ENCODE measurements around the gene DMD.
"Not testable (repeated sequence)": the region's sequence is repeated elsewhere in the genome, so short reads cannot be mapped to it uniquely, and the experiment has no call there.

DMD gene

GRCh38 chrX:31981546-31982062 lies 1229.7 kb downstream of the DMD start:
- ChIA-PET CTCF (no interaction called here), POLR2A (no interaction called here)
- no peak for TF ChIP-seq CTCF (IDR thresholded peaks at IDR 0.05; ENCODE audit: control extremely low read depth, extremely low read depth, low read depth, missing control alignments)
- no peak for DNase-seq (ENCODE audit: extremely low spot score)

GRCh38 chrX:31969714-31970113 lies 1241.6 kb downstream of the DMD start:
- ChIA-PET CTCF (no interaction called here), POLR2A (no interaction called here)
- no peak for TF ChIP-seq CTCF (IDR thresholded peaks at IDR 0.05; ENCODE audit: control extremely low read depth, extremely low read depth, low read depth, missing control alignments)
- DNase-seq (ENCODE audit: extremely low spot score): no peak

GRCh38 chrX:31962256-31962655 lies 1249.1 kb downstream of the DMD start:
- DNase-seq (ENCODE audit: extremely low spot score): no peak
- ChIA-PET CTCF (no interaction called here), POLR2A (no interaction called here)
- TF ChIP-seq CTCF (IDR thresholded peaks at IDR 0.05; ENCODE audit: control extremely low read depth, extremely low read depth, low read depth, missing control alignments): no peak

- POLR2A ChIA-PET: no interaction called here
- TF ChIP-seq CTCF (IDR thresholded peaks at IDR 0.05; ENCODE audit: control extremely low read depth, extremely low read depth, low read depth, missing control alignments): no peak
- DNase-seq (ENCODE audit: extremely low spot score): no peak
- CTCF ChIA-PET: no interaction called here
Observed at GRCh38 chrX:31934842-31935370, 1276.4 kb downstream of the DMD start.

- POLR2A ChIA-PET: no interaction called here
- no peak for DNase-seq (ENCODE audit: extremely low spot score)
Observed at GRCh38 chrX:31934015-31934414, 1277.3 kb downstream of the DMD start.

GRCh38 chrX:31932769-31933168 lies 1278.6 kb downstream of the DMD start:
- POLR2A ChIA-PET: no interaction called here
- no peak for TF ChIP-seq CTCF (IDR thresholded peaks at IDR 0.05; ENCODE audit: control extremely low read depth, extremely low read depth, low read depth, missing control alignments)
- CTCF ChIA-PET: interaction anchor here (0.7 kb wide), 1 partner anchor 10 kb away, joined by 3 read pairs; no protein-coding TSS in a partner anchor
- DNase-seq (ENCODE audit: extremely low spot score): no peak

More at GRCh38 chrX:31934015-31934414, 1277.3 kb downstream of the DMD start:
- no peak for TF ChIP-seq CTCF (IDR thresholded peaks at IDR 0.05; ENCODE audit: control extremely low read depth, extremely low read depth, low read depth, missing control alignments)
- CTCF ChIA-PET: no interaction called here

- DNase-seq (ENCODE audit: extremely low spot score); POLR2A ChIA-PET; CTCF ChIA-PET: not testable (repeated sequence)
Observed at GRCh38 chrX:31932320-31932719, 1279.0 kb downstream of the DMD start.

Data from GM10248 (cell line).